Measurements from ENCODE around the gene IKZF4.

GRCh38 chr12:55996715-55997534, 23.9 kb upstream of the IKZF4 start, which contains the start of gene SUOX:
- TF ChIP-seq POLR2A (IDR thresholded peaks at IDR 0.05; ENCODE audit: low read depth, low read length), result peak; percentile 66
- peak; percentile 64; the same call in 1 of the 2 replicates for TF ChIP-seq POLR2AphosphoS5 (IDR thresholded peaks at IDR 0.05; ENCODE audit: low read depth, low read length)
